ENCODE data around the gene CAMLG. TPM values are rescaled to one million over a fixed set of nuclear protein-coding genes. Genes with fewer than 3 reads are reported as not detected.
"Not testable (repeated sequence)": the region's sequence is repeated elsewhere in the genome, so short reads cannot be mapped to it uniquely, and the experiment has no call there.

CAMLG gene
- polyA plus RNA-seq, result 10.0 to 19.9 TPM (median 13.0 TPM) in 3 replicates
- polyA plus RNA-seq (2011; ENCODE audit: low read depth), result 35.0 TPM
- polyA plus RNA-seq (2011; cell fraction: cytosol; rRNA removed), result 14.4 and 20.7 TPM in 2 replicates
- polyA plus RNA-seq (2011; cell fraction: nucleus; rRNA removed), result 7.3 and 10.8 TPM in 2 replicates
- polyA plus RNA-seq (2012; ENCODE audit: low replicate concordance), result 17.5 and 31.8 TPM in 2 replicates
- 1.4 to 3.8 TPM (median 3.3 TPM) in 3 replicates for polyA minus RNA-seq
- polyA minus RNA-seq (2011; cell fraction: cytosol; rRNA and poly(A)+ RNA removed), result 12.7 TPM
- polyA minus RNA-seq (2011; cell fraction: nucleus; rRNA and poly(A)+ RNA removed), result 2.5 and 2.8 TPM in 2 replicates

GRCh38 chr5:134738133-134738962 is at the start of gene CAMLG:
Gene CAMLG, plus strand, starts transcription at chr5:134738548. Its CDS starts 73 bp downstream, at chr5:134738621.
- H3K4me3 ChIP-seq (ENCODE audit: control insufficient read depth in 2 of 3, extremely low read depth in 1 of 3, insufficient read depth in 2 of 3, low read depth in 1 of 3, low read length in 3 of 3), result peak within 1 kb of the TSS; percentile 76 to 94 (median 90)
- peaks cover 29% of the 10 kb centered on the region for H3K79me2 ChIP-seq (ENCODE audit: control insufficient read depth, insufficient read depth, low read length)
- H3K4me2 ChIP-seq (ENCODE audit: control insufficient read depth, extremely low read depth, insufficient read depth, low read depth, low read length), result peak within 1 kb of the TSS; percentile 90
- no peaks in the 10 kb centered on the region for H3K9me3 ChIP-seq (ENCODE audit: control insufficient read depth, low read depth, low read length)
- peak within 1 kb of the TSS; percentile 86 for H3K27ac ChIP-seq (ENCODE audit: control insufficient read depth, insufficient read depth, low read length)
- DNase-seq (ENCODE audit: low read depth, low spot score) (peak; percentile 79), FAIRE-seq (no peak)
- dilution Hi-C loops (cut with MboI; ENCODE audit: extremely low pct_ligation_motif_present, low sequenced_read_pairs), result no loop called here
- H3K9me1 ChIP-seq (ENCODE audit: control insufficient read depth, extremely low read depth, insufficient read depth, low read length), result no peaks in the 10 kb centered on the region
- H3K4me1 ChIP-seq (ENCODE audit: control insufficient read depth, extremely low read depth, insufficient read depth, low read length), result peaks cover 11% of the 10 kb centered on the region
- H3K9ac ChIP-seq (ENCODE audit: control insufficient read depth, extremely low read depth, insufficient read depth, low read length), result peak within 1 kb of the TSS; percentile 96
- no peaks in the 10 kb centered on the region for H4K20me1 ChIP-seq (ENCODE audit: control insufficient read depth, extremely low read depth, insufficient read depth, low read length)
- H3K27me3 ChIP-seq (ENCODE audit: control insufficient read depth, extremely low read depth, insufficient read depth, low read length), result no peaks in the 10 kb centered on the region
- no peak for TF ChIP-seq EZH2 (IDR thresholded peaks at IDR 0.05; ENCODE audit: low read length)
- TF ChIP-seq CTCF (optimal IDR thresholded peaks at IDR 0.05 in 1 of 3, IDR thresholded peaks at IDR 0.05 in 1 of 3, conservative IDR thresholded peaks at IDR 0.05 in 1 of 3; ENCODE audit: extremely low read depth in 1 of 3, insufficient read depth in 2 of 3, low read length in 3 of 3), result peak; percentile 55 to 71 (median 64)
- H2AFZ ChIP-seq (ENCODE audit: control insufficient read depth, low read length), result peak within 1 kb of the TSS; percentile 93
- peaks cover 2 to 3% of the 10 kb centered on the region in 2 experiments for H3K36me3 ChIP-seq (ENCODE audit: control insufficient read depth in 2 of 2, extremely low read depth in 1 of 2, insufficient read depth in 2 of 2, low read length in 2 of 2)

- H3K27me3 ChIP-seq (ENCODE audit: control insufficient read depth, extremely low read depth, insufficient read depth, low read length); H2AFZ ChIP-seq (ENCODE audit: control insufficient read depth, low read length); H3K9me3 ChIP-seq (ENCODE audit: control insufficient read depth, low read depth, low read length); H3K4me2 ChIP-seq (ENCODE audit: control insufficient read depth, extremely low read depth, insufficient read depth, low read depth, low read length); dilution Hi-C loops (cut with MboI; ENCODE audit: extremely low pct_ligation_motif_present, low sequenced_read_pairs); H3K4me1 ChIP-seq (ENCODE audit: control insufficient read depth, extremely low read depth, insufficient read depth, low read length); H3K27ac ChIP-seq (ENCODE audit: control insufficient read depth, insufficient read depth, low read length); H3K9me1 ChIP-seq (ENCODE audit: control insufficient read depth, extremely low read depth, insufficient read depth, low read length); H4K20me1 ChIP-seq (ENCODE audit: control insufficient read depth, extremely low read depth, insufficient read depth, low read length); H3K4me3 ChIP-seq (ENCODE audit: control insufficient read depth in 2 of 3, extremely low read depth in 1 of 3, insufficient read depth in 2 of 3, low read depth in 1 of 3, low read length in 3 of 3); DNase-seq (ENCODE audit: low read depth, low spot score); FAIRE-seq; H3K9ac ChIP-seq (ENCODE audit: control insufficient read depth, extremely low read depth, insufficient read depth, low read length); H3K79me2 ChIP-seq (ENCODE audit: control insufficient read depth, insufficient read depth, low read length): not testable (repeated sequence)
- H3K36me3 ChIP-seq (ENCODE audit: control insufficient read depth in 2 of 2, extremely low read depth in 1 of 2, insufficient read depth in 2 of 2, low read length in 2 of 2), result peaks cover 13 to 16% of the 10 kb centered on the region in 2 experiments
These were observed 48.2 kb upstream of the CAMLG start for GRCh38 chr5:134690144-134690543.
